NB4 (cell line): Measurements from ENCODE around the gene LRRC7.

ENCODE experiments used
- POLR2A ChIP-seq: IDR thresholded peaks from 2 replicates; pipeline ENCODE4 v1.6.1; 2011; ENCODE audit warnings: mild to moderate bottlenecking; ENCODE audit not compliant: insufficient read length; ENCODE audit errors: extremely low read depth
- TF ChIP-seq, protein P1 (sequence below): IDR thresholded peaks from one replicate; pipeline ENCODE4 v1.5.1; 2012; ENCODE audit warnings: low read depth, low read length
- TF ChIP-seq, protein P2 (sequence below): IDR thresholded peaks from 2 replicates; pipeline ENCODE4 v1.6.1; 2011; ENCODE audit warnings: low read depth, low read length

DNA sequence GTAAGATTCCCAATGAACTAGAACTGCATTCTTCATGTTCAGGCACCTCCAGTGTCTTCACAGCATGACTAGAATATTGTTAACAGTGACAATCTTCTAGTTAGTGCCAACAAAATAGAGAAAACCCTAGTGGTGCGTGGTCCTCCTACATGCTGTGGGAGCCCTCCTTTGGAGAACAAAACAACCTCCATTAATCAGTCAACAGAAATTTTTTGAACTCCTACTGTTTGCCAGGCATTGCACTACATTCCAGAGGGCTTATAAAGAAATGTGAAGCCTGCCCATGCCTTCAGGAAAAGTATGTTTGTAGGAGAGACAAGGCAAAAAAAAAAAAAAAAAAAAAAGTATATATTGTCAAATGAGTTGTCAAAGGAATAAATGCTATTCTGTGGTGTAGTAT is 385.0 kb downstream of the LRRC7 start:
- no peak for TF ChIP-seq POLR2A
- TF ChIP-seq, protein P1, sequence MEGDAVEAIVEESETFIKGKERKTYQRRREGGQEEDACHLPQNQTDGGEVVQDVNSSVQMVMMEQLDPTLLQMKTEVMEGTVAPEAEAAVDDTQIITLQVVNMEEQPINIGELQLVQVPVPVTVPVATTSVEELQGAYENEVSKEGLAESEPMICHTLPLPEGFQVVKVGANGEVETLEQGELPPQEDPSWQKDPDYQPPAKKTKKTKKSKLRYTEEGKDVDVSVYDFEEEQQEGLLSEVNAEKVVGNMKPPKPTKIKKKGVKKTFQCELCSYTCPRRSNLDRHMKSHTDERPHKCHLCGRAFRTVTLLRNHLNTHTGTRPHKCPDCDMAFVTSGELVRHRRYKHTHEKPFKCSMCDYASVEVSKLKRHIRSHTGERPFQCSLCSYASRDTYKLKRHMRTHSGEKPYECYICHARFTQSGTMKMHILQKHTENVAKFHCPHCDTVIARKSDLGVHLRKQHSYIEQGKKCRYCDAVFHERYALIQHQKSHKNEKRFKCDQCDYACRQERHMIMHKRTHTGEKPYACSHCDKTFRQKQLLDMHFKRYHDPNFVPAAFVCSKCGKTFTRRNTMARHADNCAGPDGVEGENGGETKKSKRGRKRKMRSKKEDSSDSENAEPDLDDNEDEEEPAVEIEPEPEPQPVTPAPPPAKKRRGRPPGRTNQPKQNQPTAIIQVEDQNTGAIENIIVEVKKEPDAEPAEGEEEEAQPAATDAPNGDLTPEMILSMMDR = no peak
- TF ChIP-seq, protein P2, sequence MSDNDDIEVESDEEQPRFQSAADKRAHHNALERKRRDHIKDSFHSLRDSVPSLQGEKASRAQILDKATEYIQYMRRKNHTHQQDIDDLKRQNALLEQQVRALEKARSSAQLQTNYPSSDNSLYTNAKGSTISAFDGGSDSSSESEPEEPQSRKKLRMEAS = no peak
